Endometrium (tissue), 2 donors: ENCODE results near the gene BCL2L12.

Source experiments
- FAIRE-seq: peaks from 2 replicates; lab custom pipeline; 2012; peaks lifted over from hg19 to GRCh38; lab: Jason Lieb, UNC
- donor health status: control.
- donor health status: control.

The BCL2L12 gene

DNA sequence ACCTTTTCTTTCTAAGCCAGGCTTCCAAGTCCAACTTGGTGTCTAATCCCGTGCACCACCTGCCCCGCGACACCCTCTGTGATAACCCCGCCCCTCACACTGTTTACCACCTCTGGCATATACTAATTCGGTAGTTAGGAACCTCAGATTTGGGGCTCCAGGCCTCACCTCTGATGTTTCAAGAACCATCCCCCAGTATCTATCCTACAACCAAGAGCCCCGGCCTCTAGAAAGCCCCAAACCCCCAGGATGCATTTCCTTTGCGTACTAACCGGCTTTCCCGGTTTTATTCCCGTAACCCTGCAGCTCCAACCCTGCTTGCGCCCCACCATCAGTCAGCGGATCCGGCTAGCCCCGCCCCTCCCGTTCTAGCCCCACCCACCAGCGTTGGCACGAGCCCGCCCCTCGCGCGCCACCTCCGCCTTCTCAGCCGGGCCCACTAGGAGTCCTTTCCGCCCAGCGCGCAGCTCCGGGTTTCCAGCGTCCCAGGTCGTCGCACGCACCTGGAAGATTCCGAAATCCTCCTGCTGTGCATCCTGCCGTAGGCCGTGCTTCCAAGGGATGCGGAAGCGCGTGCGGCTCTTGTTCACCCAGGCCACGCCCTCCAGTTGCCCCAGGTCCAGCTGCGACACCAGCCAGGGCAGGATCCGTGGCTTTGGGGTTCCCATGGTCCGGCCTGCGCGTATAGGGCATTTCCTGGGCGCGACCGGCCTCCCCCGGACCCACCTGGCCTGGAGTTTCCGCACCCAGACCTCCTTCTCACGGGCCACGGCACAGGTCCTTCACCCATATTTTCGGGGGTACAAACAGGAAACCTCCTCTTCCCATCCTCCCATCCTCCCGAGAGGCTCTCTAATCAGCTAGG lies 1.3 kb upstream of the BCL2L12 start:
- no peak for FAIRE-seq

DNA sequence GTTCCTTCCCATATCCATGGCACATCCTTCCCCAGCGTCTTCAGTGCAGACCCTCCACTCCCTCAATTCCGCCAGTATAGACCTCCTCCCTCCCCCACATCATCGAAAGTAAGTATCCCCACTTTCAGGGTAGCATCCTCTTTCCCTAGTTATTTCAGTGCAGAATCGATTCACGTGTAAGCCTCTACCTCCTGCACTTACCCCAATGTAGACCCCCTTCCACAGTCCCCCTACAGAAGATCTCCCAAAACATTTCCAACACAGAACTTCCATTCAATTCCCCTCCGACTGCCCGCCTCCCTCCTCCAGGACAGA lies 740 bp upstream of the BCL2L12 start:
- no peak for FAIRE-seq

DNA sequence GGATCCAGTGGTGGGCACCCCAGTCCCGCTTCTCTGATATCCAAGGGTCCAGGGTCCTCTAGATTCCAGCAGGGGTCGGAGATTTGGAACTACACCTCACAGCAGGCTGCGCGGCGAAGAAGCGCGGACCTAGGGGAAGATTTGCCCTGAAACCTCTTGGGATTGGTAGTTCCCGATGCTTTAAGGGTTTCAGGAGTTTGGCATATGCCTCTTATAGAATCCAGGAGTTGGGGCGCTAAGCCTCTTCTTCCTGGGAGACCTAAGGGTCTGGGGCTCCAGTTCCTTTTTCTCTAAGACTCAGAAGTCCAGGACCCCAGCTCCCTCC lies 349 bp downstream of the BCL2L12 start:
- FAIRE-seq = no peak

DNA sequence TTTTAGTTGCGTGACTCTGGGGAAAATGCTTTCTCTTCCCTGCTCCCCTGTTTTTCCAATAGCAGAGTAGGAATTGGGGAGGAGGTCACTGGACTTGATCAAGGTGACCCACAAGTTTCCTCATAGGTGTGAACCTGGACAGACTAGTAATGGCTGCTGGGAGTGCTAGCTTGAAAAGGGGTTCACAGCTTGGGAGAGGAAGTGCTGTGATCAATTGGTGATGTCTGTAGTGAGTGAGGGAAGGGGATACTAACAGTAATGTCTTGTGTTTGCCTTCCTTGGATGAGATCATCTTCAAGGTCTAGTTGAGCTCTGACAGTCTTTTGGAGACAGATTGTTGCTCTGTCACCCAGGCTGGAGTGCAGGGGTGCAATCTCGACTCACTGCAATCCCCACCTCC lies 1.7 kb downstream of the BCL2L12 start:
- FAIRE-seq = no peak

DNA sequence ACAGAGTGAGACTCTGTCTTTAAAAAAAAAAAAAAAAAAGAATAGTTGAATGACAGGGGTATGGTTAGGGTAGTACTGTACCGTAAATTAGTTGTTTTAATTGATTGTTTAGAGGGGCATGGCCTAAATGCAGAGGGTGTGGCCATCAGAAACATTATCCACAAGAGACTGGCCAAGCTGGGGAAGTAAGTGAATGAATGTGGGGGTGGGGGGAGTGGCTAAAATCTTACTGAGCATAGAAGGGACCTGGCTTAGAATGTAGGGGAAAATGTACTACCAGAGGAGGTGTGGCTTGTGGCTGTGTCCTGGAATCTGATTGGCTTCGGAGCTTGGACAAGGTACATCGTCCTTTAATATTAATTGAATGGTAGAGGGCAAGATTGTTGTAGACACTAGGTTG lies 3.8 kb downstream of the BCL2L12 start:
- FAIRE-seq = no peak

DNA sequence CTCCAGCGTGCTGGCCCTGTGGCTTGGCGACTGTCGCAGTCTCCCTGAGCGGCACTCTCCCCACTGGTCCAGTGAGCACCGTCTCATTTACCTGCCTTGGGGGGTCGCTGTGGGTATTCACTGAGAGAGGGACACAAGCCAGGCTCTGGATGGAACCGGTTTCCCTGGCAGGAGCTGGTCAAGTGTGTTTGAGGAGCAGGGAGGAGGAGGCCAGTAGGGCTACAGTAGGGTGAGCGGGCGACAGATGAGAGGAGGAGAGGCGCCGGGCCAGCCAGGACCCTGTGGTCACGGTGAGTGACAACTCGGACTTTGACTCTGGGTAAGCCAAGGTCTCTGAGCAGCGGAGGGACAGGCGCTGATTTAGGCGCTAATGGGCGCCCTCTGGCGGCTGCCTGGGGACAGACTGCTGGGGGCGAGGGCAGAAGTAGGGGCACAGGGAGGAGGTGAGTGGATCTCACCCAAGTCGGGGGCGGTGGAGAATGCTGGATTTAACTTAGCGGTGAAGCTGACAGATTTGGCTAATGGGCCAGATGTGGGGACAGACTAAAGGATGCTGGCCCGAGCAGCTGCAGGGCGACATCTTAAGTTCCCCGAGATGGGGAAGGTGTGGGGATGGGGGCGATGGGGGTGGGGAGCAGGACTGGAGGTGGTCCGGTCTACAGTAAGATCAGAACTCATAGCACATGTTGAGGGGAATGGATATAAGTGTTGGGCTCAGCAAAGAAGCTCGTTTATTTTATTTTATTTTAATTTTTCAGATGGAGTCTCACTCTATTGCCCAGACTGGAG lies 6.6 kb downstream of the BCL2L12 start:
- no peak for FAIRE-seq

DNA sequence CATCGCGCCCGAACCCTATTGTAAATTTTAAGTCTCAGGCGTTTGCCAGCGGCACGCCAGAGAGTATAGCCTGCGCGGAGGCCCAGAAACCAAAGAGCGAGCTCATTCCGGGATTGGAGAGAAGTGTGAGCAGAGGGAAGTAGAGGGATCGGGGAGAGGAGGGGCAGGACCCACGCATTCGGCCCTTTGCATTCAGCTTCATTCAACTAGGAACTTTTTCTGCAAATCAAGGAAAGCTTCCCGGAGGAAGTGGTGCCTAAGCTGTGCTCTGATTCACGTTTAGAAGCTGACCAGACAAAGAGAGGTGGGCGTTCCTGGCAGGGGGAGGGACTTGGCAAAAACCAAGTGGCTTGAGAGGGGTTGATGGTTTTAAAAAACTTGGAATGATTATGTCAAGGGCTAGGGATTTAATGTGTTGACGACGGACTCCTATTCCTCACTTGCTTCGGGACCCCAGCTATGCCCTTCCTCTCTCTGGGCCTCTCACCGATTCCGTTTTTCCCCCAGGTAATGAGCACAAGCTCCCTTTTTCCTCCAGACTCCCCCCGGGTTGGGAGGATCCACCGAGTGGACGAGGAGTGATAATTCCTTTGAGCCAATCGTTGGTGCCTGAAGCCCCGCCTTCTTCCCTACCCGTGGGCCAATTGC lies 10.5 kb downstream of the BCL2L12 start:
- no peak for FAIRE-seq

DNA sequence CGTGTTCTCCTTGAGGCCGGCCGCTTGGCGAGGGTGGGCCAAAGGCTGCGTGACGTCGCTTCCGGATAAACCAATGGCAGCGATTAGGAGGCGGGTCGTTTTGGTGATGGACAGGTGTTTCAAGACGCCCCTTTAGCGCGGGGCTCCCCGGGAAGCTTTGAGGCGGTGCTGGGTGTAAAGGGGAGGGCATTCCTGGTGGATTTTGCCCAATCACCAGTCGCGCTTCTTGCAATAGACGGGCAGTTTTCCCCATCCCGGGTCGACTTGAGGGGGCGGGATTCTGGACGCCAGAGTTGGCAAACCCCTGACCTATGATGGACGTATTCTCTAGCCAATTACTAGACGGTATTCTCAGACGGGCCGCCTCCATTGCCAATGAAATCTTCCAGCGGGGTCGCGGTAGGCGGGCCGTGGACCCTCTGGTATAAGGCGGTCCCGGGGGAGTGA lies 11.1 kb downstream of the BCL2L12 start:
- peak; percentile 100 for FAIRE-seq

DNA sequence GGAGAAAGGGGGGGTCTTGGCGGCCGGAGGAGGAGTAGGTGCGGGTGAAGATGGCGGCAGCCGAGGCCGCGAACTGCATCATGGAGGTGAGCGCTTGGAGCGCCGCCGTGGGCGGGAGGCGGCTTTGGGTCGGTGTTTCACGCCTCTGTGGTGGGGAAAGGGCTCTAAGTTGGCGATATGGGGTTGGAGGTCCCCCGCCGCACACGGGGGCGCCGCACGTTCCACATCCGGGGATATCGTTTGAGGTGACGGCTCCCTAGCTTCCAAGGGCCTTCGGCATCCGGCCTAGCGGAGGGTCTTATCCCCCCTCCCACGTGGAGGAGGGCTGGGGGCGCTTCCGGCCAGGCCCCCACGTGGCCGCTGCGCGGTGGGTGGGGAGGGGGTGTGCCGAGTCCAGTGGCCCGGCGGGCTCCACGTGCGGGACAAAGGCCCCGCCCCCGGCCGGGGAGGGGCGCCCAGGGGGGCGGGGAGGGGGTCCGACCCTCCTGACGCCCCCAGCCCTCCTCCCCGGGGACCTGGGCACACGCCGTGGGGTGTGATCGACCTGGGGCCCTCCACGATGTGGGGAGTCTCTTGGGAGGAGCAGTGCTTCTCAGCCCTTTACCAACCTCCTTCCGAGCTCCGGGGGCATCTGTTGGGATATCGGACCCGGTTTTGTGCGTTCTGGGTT lies 11.6 kb downstream of the BCL2L12 start, which contains the start of gene PRMT1:
Gene PRMT1, plus strand, starts transcription at position 41 of the 670 bp plus-strand sequence. Its CDS starts 10 bp downstream, at position 51.
- FAIRE-seq = no peak

DNA sequence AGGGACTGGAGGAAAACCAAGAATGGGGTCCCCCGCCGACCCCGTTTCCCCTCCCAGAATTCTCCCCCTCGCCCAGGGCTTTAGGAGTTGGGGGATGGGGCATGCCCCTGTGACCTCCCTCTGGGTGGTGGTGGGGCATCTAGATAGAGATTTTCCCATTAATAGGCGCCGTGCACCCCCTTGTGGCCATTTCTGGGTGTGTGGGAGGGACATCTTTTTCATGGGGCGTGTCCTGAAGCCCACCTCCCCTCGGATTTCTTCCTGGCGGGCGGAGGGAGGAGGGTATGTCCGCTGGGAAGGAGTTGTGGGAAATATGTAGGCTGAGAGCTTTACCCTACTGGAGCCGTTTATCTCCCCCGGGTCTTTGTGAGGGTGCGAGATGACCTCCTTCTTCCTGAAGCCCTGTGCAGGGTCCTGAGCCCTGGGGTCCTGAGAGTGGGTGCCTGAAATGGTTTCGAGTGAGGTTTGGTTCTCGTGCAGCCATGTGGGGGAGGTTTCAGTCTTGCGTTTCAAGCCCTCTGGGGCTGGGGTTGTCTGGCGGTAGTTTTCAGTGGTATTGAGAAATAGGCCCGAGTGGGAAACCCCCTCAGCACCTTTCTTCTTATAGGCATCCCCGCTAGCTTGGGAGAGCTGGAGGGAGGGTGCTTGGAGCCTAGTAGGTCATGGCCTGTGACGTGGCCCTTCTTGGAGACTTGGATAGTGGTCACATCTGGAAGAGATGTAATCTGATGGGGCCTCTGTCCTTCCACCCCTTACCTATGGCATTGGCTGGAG lies 12.4 kb downstream of the BCL2L12 start:
- no peak for FAIRE-seq

DNA sequence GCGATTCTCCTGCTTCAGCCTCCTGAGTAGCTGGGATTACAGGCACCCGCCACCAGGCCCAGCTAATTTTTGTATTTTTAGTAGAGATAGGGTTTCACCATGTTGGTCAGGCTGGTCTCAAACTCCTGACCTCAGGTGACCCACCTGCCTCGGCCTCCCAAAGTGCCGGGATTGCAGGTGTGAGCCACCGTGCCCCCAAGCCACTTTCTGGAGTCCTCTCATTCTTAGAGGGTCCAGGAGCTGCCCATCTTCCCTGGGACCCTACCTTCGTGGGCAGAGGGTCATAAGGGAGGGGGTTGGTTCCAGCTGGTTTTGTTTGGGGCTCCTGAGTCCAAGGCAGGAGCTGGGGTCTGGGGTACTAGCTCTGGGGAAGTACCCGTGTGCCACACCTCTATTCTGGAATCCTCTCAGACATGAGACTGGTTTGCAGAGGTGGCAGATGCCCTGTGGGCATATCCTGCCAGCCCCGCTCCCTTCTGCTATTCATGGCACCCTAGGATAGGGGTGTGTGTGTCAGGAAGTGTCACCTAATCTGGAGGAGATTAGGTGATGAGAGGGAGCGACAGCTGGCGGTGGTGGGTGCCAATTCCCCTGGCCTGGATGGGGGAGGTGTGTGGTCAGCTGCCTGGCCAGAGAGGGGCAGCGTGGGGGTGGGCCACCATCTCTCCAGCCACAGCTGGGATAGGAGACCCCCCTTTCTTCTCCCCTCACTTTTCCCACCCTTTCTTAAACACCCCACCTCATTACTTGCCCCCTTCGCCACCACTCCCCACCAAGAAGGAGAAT lies 13.4 kb downstream of the BCL2L12 start:
- no peak for FAIRE-seq

DNA sequence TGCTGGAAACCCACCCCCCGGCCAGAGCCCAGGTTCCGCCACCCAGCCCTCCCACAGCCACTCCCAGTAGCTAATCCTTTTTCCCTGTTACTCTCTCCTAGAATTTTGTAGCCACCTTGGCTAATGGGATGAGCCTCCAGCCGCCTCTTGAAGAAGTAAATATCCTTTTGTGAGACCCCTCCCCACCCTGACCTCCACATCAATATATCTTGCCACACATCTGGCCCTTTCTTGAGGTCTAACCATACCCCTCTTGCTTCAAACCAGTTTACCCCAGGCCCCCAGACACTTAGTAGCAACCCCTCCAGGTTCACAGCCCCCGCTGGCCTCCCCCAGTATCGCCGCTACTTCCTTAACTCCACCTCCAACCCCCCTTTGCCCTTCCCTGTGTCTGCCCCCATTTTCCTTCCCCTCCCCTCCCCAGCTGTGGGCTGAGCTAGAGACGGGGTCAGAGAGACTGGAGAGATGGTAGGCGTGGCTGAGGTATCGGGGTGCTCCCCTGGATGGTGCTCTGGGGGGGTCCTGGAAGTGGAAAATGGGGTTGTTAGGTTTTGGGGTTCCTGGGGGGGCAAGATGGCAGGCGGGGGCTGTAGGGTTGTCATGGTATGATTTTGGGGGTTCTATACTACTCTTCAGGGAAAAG lies 14.2 kb downstream of the BCL2L12 start:
- no peak for FAIRE-seq

DNA sequence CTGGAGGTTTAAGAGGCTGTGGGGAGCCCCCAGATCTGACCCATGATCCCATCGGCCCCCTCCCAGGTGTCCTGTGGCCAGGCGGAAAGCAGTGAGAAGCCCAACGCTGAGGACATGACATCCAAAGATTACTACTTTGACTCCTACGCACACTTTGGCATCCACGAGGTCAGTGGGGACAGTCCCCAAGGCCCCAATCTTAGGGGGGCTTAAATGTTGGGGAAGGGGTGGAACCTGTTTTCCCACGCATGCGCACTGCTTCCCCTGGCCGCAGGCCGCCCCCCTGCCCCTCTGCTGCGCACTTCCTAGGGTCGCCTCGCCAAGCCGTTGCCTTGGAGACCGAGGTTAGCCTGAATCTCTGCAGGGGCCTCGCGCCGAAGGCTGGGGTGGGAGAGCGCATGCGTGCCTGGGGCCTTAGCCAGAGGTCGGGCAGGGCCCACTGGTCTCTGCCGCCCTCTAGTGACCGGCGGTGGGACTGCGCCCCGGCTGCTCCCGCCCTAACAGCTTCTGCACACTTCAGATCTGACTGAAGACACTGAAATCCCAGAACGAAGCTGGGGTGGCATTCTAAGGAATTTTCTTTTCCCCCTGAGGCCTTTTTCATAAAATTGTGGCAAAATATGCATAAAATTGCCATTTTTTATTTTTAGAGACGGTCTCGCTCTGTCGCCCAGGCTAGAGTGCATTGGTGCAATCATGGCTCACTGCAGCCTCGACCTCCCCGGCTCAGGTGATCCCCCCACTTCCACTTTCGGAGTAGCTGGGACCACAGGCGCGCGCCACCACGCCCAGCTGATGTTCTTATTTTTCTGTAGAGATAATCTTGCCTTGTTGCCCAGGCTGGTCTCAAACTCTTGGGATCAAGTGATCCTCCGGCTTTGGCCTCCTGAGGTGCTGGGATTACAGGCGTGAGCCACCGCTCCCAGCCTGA lies 15.0 kb downstream of the BCL2L12 start:
- FAIRE-seq = no peak

DNA sequence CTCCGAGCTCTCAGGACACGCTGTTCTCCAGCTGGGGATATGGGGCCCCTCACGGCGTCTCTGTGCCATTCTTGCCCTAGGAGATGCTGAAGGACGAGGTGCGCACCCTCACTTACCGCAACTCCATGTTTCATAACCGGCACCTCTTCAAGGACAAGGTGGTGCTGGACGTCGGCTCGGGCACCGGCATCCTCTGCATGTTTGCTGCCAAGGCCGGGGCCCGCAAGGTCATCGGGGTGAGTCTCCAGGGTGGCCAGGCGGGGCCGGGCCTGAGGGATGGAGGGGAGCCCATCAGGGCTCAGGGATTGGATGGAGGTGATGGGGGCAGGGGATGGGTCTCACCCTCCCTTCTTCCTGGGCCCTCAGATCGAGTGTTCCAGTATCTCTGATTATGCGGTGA lies 16.1 kb downstream of the BCL2L12 start:
- FAIRE-seq = no peak

DNA sequence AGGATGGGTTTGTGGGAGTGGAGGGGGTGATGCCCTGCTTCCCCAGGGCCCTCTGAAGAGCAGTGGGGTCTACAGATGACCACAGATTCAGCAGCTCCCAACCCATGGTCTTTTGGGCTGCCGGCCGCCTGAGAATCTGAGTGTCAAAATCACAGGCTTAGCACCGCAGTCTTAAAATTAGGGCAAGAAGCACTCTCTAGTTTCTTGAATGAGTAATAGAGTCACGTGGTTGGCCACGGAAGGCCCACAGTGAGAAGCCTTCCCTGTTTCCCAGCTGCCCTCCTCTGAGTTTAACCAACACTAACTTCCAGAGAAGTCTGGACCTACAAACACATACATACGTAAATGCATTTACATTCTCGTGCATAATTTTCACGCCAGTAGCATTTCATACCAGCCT lies 16.5 kb downstream of the BCL2L12 start:
- no peak for FAIRE-seq

DNA sequence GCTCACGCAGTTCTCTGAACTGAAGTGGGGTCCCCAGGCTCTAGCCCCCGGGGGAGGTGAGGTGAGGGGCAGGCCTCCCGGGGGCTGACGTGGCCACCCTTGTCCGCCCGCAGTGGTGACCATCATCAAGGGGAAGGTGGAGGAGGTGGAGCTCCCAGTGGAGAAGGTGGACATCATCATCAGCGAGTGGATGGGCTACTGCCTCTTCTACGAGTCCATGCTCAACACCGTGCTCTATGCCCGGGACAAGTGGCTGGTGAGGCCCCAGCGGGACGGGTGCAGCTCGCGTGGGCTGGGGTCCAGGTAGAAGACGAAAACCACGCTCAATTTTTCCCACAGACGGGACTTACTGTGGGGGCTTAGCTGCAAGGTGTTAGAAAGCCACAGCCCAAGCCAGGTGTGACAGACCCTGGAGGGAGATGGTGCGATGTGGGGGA lies 18.1 kb downstream of the BCL2L12 start:
- no peak for FAIRE-seq

DNA sequence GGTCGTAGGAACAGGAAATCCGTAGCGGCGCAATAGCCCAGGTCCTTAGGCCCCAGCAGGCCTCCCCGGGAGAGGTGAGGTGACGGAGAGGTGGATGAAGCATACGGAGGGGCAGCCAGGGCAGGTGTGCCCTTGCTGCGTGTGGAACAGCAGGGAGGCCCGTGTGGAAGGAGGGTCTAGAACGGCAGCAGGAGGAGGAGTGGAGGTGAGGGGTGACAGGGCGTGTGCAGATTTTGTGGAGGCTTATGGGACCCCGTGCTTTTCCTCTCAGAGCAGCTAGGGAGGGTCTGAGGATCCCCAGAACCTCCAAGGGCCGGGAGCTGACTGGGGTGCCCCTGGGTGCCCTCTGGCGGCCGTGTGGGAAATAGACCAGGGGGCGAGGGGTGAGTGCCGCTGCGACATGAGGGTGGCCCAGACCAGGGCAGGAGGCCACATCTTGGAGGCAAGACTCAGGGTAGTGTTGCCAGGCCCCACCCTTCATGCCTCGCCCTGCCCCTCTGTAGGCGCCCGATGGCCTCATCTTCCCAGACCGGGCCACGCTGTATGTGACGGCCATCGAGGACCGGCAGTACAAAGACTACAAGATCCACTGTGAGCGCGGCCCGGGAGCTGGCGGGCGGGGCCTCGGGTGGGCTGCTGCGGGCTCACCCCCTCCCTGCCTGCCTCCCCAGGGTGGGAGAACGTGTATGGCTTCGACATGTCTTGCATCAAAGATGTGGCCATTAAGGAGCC lies 18.7 kb downstream of the BCL2L12 start:
- no peak for FAIRE-seq

DNA sequence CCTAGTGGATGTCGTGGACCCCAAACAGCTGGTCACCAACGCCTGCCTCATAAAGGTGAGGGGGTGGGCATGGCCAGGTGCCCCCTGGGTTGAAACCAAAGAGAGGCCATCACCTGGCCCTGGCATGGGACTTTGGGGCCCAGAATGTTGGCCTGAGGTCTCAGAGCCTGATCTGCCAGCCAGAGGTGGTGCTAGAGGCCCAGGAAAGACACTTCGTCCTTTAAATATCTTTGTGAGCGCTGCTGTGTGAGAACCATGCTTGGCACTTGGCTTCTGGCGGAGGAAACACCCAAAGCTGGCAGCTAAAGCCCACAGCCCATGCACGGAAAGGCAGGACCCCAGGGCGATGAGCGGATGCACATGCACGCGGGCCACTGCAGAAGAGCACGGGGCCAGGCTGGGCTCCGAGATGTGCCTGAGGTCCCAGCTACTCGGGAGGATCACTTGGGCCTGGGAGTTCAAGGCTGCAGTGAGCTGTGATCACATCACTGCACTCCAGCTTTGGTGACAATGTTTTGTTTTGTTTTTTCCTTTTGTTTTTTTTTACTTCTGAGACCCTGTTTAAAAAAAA lies 19.3 kb downstream of the BCL2L12 start:
- FAIRE-seq = no peak
